Renal pelvis (tissue), 4 donors: ENCODE data around the gene XCL1. TPM values are rescaled to one million over a fixed set of nuclear protein-coding genes. Genes with fewer than 3 reads are reported as not detected.
"Not testable (repeated sequence)": the region's sequence is repeated elsewhere in the genome, so short reads cannot be mapped to it uniquely, and the experiment has no call there.

Experiments used
- DNase-seq: peaks from one replicate; pipeline ENCODE4 v3.0.0-alpha.2; 2013
- polyA plus RNA-seq, 3 donors: library from polyadenylated mRNA; unstranded; fragments of 120-200 nt; gene quantifications; one replicate each; pipeline ENCODE4 v1.2.1, GENCODE V29; 2013; ENCODE audit not compliant: insufficient read length in 3 of 3

The XCL1 gene
- polyA plus RNA-seq, 3 donors = not detected

- DNase-seq = no peak
Measured at GRCh38 chr1:168567007-168567406, 9.4 kb upstream of the XCL1 start.

GRCh38 chr1:168567568-168567967, 8.8 kb upstream of the XCL1 start:
- DNase-seq = no peak

DNA sequence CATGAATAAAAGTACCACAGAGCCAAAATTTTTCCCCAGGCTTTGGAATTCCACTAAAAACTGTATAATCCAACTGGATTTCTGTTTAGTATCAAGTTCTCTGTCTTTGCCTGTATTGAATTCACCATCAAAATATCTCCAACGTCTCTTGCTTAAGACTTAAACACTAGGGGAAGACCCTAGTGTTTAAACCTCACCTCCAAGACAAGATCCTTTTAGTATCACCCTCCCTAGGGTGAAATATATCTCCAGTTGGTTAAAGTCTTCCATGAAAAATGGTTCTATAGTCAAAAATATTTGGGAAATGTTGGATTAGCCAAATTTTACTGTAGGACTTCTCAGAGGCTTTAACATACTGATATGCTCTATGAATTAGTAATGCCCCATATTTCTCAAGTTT, 8.1 kb upstream of the XCL1 start:
- DNase-seq = no peak

DNA sequence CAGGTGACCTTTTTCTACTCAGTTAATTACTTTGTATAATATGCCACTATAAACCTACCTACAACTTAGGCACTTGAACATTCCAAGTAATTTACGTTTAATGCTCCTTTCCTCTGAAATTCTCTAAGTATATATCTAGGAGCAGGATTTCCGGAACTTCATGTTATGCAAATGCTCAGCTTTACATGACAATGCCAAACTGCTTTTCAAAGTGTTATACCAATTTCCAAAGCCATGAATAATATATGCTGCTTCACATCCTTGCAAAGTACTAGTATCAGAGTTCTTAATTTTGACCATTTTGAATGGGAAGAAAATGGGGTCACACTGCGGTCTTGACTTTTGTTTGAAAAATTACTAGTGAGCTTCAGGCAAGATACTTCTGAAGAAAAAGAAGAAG, 5.8 kb upstream of the XCL1 start:
- no peak for DNase-seq

DNA sequence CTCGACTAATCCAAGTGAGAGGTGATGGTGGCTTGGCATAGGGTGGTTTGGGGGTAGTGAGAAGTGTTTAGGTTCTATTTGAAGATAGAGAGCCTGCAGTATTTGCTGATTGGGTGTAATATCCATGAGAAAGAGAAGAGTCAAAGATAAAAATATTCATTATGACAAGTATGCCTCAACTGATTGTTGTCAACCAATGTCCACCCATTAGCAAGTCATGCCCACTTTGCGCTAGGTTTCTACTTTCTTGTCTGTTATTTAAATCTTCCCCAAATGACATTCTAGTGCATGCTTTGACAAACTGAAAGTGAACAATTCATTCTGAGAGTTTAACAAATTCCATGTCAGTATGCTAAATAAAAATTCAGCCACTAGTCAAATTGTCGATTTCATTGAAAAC, 3.8 kb upstream of the XCL1 start:
- no peak for DNase-seq

DNA sequence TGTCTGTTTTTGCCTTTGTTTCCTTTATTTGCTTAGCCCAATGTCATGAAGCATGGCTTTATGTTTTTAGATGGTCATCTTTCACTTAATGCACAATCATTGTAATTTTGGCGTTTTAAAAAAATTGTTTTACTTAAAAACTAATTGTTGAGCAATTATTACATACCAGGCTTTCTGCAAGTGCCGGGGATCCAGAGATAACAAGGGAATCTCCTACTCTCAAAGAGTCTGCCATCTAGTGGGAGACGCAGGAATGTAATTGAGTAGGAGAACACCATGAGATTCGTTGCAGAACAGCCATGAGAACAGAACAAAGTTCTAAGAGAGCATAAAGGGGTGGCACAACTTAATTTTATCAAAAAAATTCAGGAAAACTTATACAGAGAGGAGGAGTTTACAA, 2.2 kb upstream of the XCL1 start:
- not testable (repeated sequence) for DNase-seq

DNA sequence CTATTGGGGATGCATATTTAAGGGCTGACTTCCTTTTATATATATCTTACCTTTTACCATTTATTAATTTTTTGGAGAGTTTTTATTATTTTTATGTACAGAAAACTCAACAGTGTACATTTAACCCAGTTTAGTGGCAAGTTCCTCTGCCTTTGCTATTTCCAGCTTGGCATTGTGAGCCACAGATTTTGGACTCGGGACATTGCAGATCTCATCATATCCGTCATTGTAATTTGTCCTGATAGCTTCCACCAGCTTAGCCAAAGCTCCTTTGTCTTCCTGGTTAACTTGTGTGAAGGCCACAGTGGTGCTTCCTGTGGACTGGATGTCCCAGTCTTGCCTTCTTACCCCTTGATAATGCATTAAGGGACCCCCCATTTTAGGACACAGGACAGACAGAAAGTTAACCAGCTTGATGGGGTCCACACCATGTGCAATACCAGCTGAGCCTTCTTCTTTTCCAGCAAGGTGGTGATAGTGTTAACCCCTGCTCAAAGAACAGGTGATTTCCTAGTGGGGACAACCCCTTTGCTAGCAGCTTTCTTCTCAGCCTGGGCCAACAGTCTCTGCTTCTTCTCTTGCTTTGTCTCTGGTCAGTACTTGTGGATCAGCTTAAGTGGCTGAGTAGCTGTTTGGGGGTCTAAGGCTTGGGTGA, 2.3 kb downstream of the XCL1 start:
- not testable (repeated sequence) for DNase-seq

DNA sequence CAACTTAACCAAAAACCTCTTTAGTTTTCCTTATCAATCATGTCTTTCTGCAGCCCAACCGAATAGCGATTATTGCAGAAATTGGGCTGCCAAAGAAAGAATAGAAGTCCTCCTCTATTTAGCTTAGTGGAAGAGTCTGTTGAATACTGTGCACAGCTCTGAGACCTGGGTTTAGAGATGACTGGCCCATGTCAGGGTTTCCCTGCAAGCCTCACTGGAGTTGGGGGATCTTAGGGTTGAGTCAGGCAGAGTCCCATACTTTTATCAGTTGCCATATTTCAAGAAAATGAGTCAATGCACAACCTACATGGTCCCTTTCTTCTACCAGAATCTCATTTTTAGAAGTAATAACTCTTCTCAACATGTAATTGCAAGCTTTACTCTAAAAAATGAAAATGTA, 3.9 kb downstream of the XCL1 start:
- DNase-seq = not testable (repeated sequence)

DNA sequence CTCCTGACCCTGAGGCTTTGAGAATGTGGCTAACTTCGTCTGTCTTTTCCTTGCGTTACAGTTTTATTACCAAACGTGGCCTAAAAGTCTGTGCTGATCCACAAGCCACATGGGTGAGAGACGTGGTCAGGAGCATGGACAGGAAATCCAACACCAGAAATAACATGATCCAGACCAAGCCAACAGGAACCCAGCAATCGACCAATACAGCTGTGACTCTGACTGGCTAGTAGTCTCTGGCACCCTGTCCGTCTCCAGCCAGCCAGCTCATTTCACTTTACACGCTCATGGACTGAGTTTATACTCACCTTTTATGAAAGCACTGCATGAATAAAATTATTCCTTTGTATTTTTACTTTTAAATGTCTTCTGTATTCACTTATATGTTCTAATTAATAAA, 4.6 kb downstream of the XCL1 start:
- DNase-seq = not testable (repeated sequence)

- no peak for DNase-seq
Measured at GRCh38 chr1:168581817-168582572, 5.6 kb downstream of the XCL1 start.

DNA sequence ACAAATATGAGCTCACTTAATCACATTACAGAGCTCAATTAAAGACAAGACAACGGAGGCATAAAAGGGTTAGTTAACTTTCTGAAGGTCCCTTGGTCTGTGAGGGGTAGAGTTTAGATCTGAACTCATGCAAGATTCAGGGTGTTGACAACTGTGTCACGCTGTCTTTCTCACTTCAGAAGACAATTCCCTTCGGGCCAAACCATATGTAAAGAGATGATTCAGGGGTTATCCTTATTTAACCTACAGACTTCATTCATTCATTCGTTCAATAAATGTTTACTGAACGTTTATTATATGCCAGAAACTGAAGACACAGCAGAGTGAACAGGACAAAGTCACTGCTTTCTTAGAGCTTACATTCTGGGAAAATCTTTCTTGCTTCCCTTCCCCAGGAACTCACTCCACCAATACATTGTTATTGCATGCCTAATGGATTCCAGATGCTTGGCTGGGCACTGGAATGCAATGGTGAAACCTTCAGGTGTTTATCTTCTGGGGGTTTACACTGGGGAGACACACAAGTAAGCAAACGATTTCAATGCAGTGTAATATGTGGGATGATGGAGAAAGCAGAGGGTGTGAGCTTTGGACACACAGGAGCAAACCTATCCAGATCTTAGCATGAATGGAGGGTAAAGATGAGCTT, 6.4 kb downstream of the XCL1 start:
- DNase-seq = no peak

DNA sequence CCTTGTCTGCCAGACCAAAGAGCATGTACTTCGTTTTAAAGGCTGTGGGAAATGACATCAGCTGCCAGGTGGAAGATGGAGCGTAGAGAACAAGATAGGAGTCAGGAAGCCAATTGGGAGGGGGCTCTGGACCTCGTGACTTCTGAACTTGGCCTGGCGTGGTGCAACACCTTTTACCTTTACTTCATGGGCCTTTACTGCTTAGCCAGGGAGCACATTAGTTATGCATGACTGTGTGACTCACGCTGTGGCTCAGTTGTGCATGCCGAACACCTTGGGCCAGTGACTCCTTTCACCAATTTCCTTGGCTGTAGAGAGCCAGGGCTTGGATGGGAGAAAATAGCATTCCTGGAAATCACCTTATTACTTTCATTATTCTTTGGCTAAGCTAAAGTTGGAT, 7.2 kb downstream of the XCL1 start:
- DNase-seq = no peak

DNA sequence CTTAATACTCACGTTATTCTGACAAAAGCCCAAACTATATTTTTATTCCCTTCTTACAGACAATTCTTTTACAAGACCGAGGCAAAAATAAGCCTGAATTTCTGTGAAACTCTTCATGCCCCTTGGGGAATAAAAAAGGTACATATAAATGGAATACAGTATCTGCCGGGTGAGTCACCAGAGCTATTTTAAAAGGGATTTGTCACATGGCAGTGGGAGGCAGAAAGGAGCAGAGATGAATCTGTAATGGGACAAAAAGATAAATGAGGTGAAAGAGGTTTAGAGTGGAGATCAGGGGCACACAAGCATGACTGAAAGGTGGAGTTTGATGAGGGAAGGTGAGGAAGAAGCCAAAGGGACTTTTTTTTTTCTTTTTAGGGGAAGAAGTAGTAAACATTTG, 8.8 kb downstream of the XCL1 start:
- DNase-seq = no peak

- DNase-seq = no peak
Measured at GRCh38 chr1:168585937-168586336, 9.5 kb downstream of the XCL1 start.

GRCh38 chr1:168589167-168589566, 12.8 kb downstream of the XCL1 start:
- no peak for DNase-seq

DNA sequence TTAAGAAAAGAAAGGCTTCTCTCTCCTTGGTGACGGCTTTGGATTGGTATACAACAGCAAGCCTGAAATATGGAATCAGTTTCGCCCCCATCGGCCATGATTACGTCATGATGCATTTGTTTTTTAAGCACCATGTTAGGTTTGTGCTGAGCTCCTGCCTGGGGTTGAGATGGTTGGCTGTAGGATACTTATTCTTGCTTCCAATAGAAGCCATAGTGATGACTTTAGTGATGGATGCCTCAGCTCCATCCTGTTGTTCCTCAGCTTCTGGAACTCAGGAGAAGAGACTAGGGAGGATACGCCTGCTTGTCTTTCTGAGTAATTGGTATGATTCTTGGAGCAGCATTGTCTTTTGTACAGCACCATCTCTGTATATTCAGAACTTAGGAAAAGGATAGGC, 14.7 kb downstream of the XCL1 start:
- no peak for DNase-seq

GRCh38 chr1:168591641-168592250, 15.3 kb downstream of the XCL1 start:
- no peak for DNase-seq

DNA sequence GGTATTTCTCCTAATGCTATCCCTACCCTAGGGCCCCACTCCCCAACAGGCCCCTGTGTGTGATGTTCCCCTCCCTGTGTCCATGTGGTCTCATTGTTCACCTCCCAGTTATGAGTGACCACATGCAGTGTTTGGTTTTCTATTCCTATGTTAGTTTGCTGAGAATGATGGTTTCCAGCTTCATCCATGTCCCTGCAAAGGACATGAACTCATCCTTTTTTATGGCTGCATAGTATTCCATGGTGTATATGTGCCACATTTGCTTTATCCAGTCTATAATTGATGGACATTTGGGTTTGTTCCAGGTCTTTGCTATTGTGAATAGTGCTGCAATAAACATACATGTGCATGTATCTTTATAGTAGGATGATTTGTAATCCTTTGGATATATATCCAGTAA, 19.0 kb downstream of the XCL1 start:
- not testable (repeated sequence) for DNase-seq

- DNase-seq = no peak
Measured at GRCh38 chr1:168598125-168598524, 21.7 kb downstream of the XCL1 start.

DNA sequence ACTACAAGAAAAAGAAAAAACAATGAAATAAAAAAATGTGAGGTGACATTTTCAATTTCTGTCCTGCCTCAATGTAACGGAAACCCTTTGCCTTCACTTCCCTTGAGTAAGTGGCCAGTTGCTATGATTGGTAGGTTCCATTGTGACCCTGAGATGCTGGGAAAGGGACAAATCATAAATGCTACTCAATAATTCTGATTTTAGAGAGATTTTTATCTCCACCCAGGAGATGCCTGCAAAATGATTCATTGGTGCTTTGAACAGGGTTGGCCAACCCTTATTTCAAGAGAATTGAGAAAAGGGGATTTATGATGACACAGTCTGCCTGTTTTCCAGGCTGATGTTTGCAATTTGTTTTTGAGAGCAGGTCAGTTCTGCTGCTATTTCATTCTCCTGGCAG, 22.5 kb downstream of the XCL1 start:
- DNase-seq = no peak

DNA sequence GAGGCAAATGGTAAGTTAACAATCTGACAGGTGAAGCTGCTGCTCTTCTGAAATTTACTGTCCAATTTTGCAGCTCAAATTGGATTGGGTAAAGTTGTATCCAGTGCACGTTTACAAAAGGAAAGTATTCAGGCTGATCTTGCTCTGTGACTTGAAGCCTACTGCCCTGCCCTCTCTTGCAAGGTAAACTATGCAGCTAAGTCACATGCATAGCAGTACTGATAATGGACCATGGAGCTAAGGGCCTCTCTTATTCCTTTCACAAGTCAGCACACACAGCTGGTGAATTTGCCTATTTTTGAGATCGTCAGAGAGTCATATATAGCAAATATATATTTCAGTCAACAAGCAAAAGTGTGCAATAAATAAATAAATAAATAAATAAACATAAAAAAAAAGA, 23.2 kb downstream of the XCL1 start:
- DNase-seq = no peak

GRCh38 chr1:168601051-168601450, 24.6 kb downstream of the XCL1 start:
- no peak for DNase-seq
